ENCODE measurements around the gene ATP6V1G1.

DNA sequence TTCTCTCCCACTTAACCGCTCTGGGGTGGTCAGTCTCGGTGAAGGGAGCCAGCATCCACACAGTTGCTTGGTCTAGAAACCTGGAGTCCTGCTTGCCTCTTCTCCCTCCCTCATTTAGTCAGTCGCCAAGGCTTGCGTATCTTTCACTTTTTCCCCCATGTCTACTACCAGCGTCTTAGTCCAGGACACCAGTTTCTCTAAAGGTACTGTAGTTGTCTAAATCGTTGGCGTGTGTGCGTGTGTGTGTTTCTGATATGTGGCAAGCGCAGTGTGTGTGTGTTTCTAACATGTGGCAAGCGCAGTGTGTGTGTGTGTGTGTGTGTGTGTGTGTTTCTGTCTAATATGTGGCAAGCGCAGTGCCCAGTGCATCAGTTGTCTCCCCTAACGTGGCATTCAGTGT, 641 bp downstream of the ATP6V1G1 start:
- TF ChIP-seq GATA3 (IDR thresholded peaks at IDR 0.05; ENCODE audit: low read depth, low read length) (no peak), GATA2 (IDR thresholded peaks at IDR 0.05; ENCODE audit: low read depth, low read length) (no peak)

Data from SH-SY5Y (cell line).